Neural progenitor cell (in vitro differentiated cells): Measurements from ENCODE around the gene PPP4C. TPM values are rescaled to one million over a fixed set of nuclear protein-coding genes. Genes with fewer than 3 reads are reported as not detected.

Experiments
- DNase-seq: peaks from one replicate; pipeline ENCODE4 v3.0.0-alpha.2; 2016; ENCODE audit warnings: low spot score
- H2AFZ ChIP-seq: fragments of 200-600 bp; sonication (generic); replicated peaks from 2 replicates; pipeline ENCODE4 v1.6.1; 2016; ENCODE audit warnings: antibody characterized with exemption
- H3F3A ChIP-seq: fragments of 200-600 bp; sonication (generic); 2 replicates; pipeline ENCODE4 v1.6.1; 2016; ENCODE audit warnings: antibody characterized with exemption, low read depth
- H3K27ac ChIP-seq: fragments of 200-600 bp; sonication (generic); 2 replicates; pipeline ENCODE4 v1.5.1; 2016; ENCODE audit warnings: mild to moderate bottlenecking
- H3K27me3 ChIP-seq: fragments of 200-600 bp; sonication (generic); 2 replicates; pipeline ENCODE4 v1.6.1; 2016; ENCODE audit warnings: mild to moderate bottlenecking, moderate library complexity
- H3K36me3 ChIP-seq: fragments of 200-600 bp; sonication (generic); 2 replicates; pipeline ENCODE4 v1.5.1; 2016
- H3K4me1 ChIP-seq: fragments of 200-600 bp; sonication (generic); 2 replicates; pipeline ENCODE4 v1.6.1; 2016; ENCODE audit warnings: mixed run types
- H3K4me2 ChIP-seq: fragments of 200-600 bp; sonication (generic); 2 replicates; pipeline ENCODE4 v1.6.1; 2016
- H3K4me3 ChIP-seq: fragments of 200-600 bp; sonication (generic); 2 replicates; pipeline ENCODE4 v1.5.1; 2016
- H3K79me2 ChIP-seq: fragments of 200-600 bp; sonication (generic); 2 replicates; pipeline ENCODE4 v1.6.1; 2016; ENCODE audit warnings: low read depth
- H3K9ac ChIP-seq: fragments of 200-600 bp; sonication (generic); 2 replicates; pipeline ENCODE4 v1.6.1; 2016
- H3K9me3 ChIP-seq: fragments of 200-600 bp; sonication (generic); 2 replicates; pipeline ENCODE4 v1.5.1; 2016; ENCODE audit warnings: low read depth
- H4K20me1 ChIP-seq: fragments of 200-600 bp; sonication (generic); 2 replicates; pipeline ENCODE4 v1.6.1; 2016; ENCODE audit warnings: low read depth
- H3K27ac Mint-ChIP-seq: 3 replicates; pipeline ENCODE4 v1.8.0; 2021; ENCODE audit warnings: mixed read lengths
- H3K27me3 Mint-ChIP-seq: 2 replicates; pipeline ENCODE4 v1.8.0; 2022; ENCODE audit warnings: low read depth, mild to moderate bottlenecking, inconsistent platforms, moderate library complexity, mixed read lengths; ENCODE audit not compliant: insufficient read depth
- H3K36me3 Mint-ChIP-seq: 3 replicates; pipeline ENCODE4 v1.8.0; 2021; ENCODE audit warnings: mixed read lengths
- H3K4me1 Mint-ChIP-seq: 3 replicates; pipeline ENCODE4 v1.8.0; 2021; ENCODE audit warnings: mixed read lengths
- H3K4me3 Mint-ChIP-seq: 3 replicates; pipeline ENCODE4 v1.8.0; 2021; ENCODE audit warnings: mild to moderate bottlenecking, moderate library complexity, mixed read lengths
- H3K9me3 Mint-ChIP-seq: 3 replicates; pipeline ENCODE4 v1.8.0; 2020; ENCODE audit warnings: mixed read lengths
- CTCF ChIP-seq: fragments of 200-600 bp; sonication (generic); IDR thresholded peaks from 2 replicates; pipeline ENCODE4 v1.5.1; 2017; ENCODE audit warnings: antibody characterized with exemption, mild to moderate bottlenecking
- EZH2 ChIP-seq: fragments of 200-600 bp; sonication (generic); IDR thresholded peaks from 2 replicates; pipeline ENCODE4 v1.6.1; 2017; ENCODE audit warnings: antibody characterized with exemption, mild to moderate bottlenecking, moderate library complexity
- EZH2phosphoT487 ChIP-seq: fragments of 200-600 bp; sonication (generic); IDR thresholded peaks from 2 replicates; pipeline ENCODE4 v1.6.1; 2017; ENCODE audit warnings: antibody characterized with exemption
- total RNA-seq: library from RNA; depleted of rRNA; stranded (reverse); fragments of >200 nt; gene quantifications from 2 replicates; pipeline ENCODE4 v1.2.3, GENCODE V29; 2015; ENCODE audit warnings: low replicate concordance

The PPP4C gene
- total RNA-seq, 1 donor from 2014 or later, result 93.3 TPM

- Histone ChIP-seq H3K4me3 (peak overlapping the region; percentile 72), H3K36me3 (no peaks in the 10 kb centered on the region), H3K27me3 (no peaks in the 10 kb centered on the region), H3K4me2 (peak overlapping the region; percentile 89), H3K4me1 (peaks cover 17% of the 10 kb centered on the region), H3K9ac (no peak overlapping the region), H3K9me3 (no peaks in the 10 kb centered on the region), H3K79me2 (no peaks in the 10 kb centered on the region), H4K20me1 (no peaks in the 10 kb centered on the region), H3K27ac (no peak overlapping the region), H2AFZ (peak overlapping the region; percentile 71), H3F3A (peaks cover 48% of the 10 kb centered on the region)
- Mint-ChIP-seq H3K27me3 (peaks cover 10% of the 10 kb centered on the region), H3K9me3 (no peaks in the 10 kb centered on the region), H3K36me3 (peaks cover 3% of the 10 kb centered on the region), H3K4me1 (peaks cover 43% of the 10 kb centered on the region), H3K4me3 (peak overlapping the region; percentile 88), H3K27ac (no peak overlapping the region)
- DNase-seq, result peak; percentile 95
- TF ChIP-seq EZH2phosphoT487 (no peak), EZH2 (no peak), CTCF (no peak)
Observed at GRCh38 chr16:30052671-30053372, 23.0 kb upstream of the PPP4C start.

- no peak for DNase-seq
- H3K4me1 Mint-ChIP-seq, result peaks cover 40% of the 10 kb centered on the region
- peak overlapping the region; percentile 88 for H3K4me3 Mint-ChIP-seq
- H3K27me3 Mint-ChIP-seq, result peaks cover 9% of the 10 kb centered on the region
- H3K9me3 Mint-ChIP-seq, result no peaks in the 10 kb centered on the region
- Histone ChIP-seq H3K27me3 (no peaks in the 10 kb centered on the region), H3F3A (peaks cover 43% of the 10 kb centered on the region), H3K4me2 (peak overlapping the region; percentile 89), H3K36me3 (no peaks in the 10 kb centered on the region), H3K9me3 (no peaks in the 10 kb centered on the region), H3K4me3 (peak overlapping the region; percentile 72), H3K9ac (peak overlapping the region; percentile 7), H4K20me1 (no peaks in the 10 kb centered on the region), H3K27ac (no peak overlapping the region), H3K79me2 (no peaks in the 10 kb centered on the region), H2AFZ (peak overlapping the region; percentile 71), H3K4me1 (peaks cover 15% of the 10 kb centered on the region)
- TF ChIP-seq CTCF, result no peak
- no peak for TF ChIP-seq EZH2phosphoT487
- no peak for TF ChIP-seq EZH2
- H3K27ac Mint-ChIP-seq, result peak overlapping the region; percentile 66
- H3K36me3 Mint-ChIP-seq, result peaks cover 3% of the 10 kb centered on the region
Observed at GRCh38 chr16:30053376-30054015, 22.3 kb upstream of the PPP4C start.

- peaks cover 5% of the 10 kb centered on the region for H3K27me3 Mint-ChIP-seq
- peak overlapping the region; percentile 88 for H3K4me3 Mint-ChIP-seq
- Histone ChIP-seq H3K79me2 (no peaks in the 10 kb centered on the region), H3K4me1 (peaks cover 6% of the 10 kb centered on the region), H3K9me3 (no peaks in the 10 kb centered on the region), H4K20me1 (no peaks in the 10 kb centered on the region), H3K9ac (no peak overlapping the region), H2AFZ (no peak overlapping the region), H3K4me3 (no peak overlapping the region), H3K27ac (no peak overlapping the region), H3K36me3 (no peaks in the 10 kb centered on the region), H3K27me3 (no peaks in the 10 kb centered on the region), H3F3A (peaks cover 33% of the 10 kb centered on the region), H3K4me2 (no peak overlapping the region)
- no peak for DNase-seq
- TF ChIP-seq EZH2phosphoT487, result no peak
- no peak for TF ChIP-seq EZH2
- no peak for TF ChIP-seq CTCF
- peak overlapping the region; percentile 81 for H3K27ac Mint-ChIP-seq
- H3K9me3 Mint-ChIP-seq, result no peaks in the 10 kb centered on the region
- peaks cover 5% of the 10 kb centered on the region for H3K36me3 Mint-ChIP-seq
- H3K4me1 Mint-ChIP-seq, result peaks cover 31% of the 10 kb centered on the region
Observed at GRCh38 chr16:30054451-30054850, 21.3 kb upstream of the PPP4C start.
